ENCODE measurements around the gene ADARB2. TPM values are rescaled to one million over a fixed set of nuclear protein-coding genes. Genes with fewer than 3 reads are reported as not detected.

The ADARB2 gene
- polyA plus RNA-seq, 1 of the 3 experiments (the other 2 are of a cell fraction), result not detected

- DNase-seq, result no peak
- POLR2A ChIA-PET, result no interaction called here
- no peaks in the 10 kb centered on the region for H3K27me3 ChIP-seq (ENCODE audit: insufficient read depth)
Observed at GRCh38 chr10:1187855-1188557, 549.3 kb downstream of the ADARB2 start.

DNA sequence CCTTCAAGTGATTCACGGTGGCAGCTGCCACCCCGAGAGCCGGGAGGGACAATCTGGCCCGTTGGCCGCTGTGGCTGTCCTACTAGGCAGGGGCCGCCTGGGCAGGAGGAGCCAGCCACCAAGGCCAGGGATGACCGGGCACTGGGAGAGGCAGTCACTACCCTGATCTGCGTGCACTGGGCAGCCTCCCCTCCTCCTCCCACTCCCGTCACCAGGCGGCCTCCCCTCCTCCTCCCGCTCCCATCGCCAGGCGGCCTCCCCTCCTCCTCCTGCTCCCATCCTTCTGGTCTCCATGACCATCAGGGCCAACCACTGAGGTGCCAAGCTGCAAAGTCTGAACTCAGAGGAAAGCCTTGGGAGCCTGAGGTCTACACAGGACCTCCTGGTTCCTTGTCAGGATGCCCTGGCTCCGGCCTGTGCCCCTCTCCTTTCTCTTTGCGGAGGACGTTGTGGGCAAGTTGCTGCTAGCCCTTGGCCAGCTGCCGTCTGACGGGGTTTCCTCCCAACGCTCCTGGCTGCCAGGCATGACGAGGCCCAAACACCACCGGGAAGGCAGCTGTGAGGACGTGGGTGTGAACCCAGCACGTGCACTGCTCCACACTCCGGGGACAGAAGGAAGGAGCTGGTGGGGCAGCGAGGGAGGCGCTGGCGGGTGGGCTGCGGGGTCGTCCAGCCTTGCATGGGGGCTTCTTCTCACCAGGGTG, 550.0 kb downstream of the ADARB2 start:
- DNase-seq, result no peak
- 68% methylated on average over 18 of the region's 29 CpGs for WGBS (ENCODE audit: low lambda C conversion rate)

More at GRCh38 chr10:1187855-1188557, 549.3 kb downstream of the ADARB2 start:
- no peak overlapping the region for H3K4me2 ChIP-seq
- peaks cover 0 to 12% of the 10 kb centered on the region in 2 experiments; a peak in 1 of 4 replicates for H3K4me1 ChIP-seq (ENCODE audit: control insufficient read depth in 1 of 2, insufficient read depth in 2 of 2, low read depth in 1 of 2, low read length in 1 of 2)
- no peaks in the 10 kb centered on the region for H4K20me1 ChIP-seq (ENCODE audit: insufficient read depth)
- H3F3A ChIP-seq (replicated peaks; ENCODE audit: insufficient read depth), result no peaks in the 10 kb centered on the region
- H3K9ac ChIP-seq, result no peak overlapping the region
- no peaks in the 10 kb centered on the region for H3K36me3 ChIP-seq (replicated peaks in 1 of 2; ENCODE audit: control insufficient read depth in 1 of 2, insufficient read depth in 2 of 2, low read length in 1 of 2)
- H3K4me3 ChIP-seq (ENCODE audit: low read depth in 2 of 2, low read length in 1 of 2), result no peak overlapping the region
- no peaks in the 10 kb centered on the region for H3K9me2 ChIP-seq
- WGBS (ENCODE audit: low lambda C conversion rate), result 40% methylated on average over 11 of the region's 11 CpGs
- no peaks in the 10 kb centered on the region for H3K9me3 ChIP-seq
- CTCF ChIA-PET, result no interaction called here
- TF ChIP-seq ELF1 (IDR thresholded peaks at IDR 0.05), result no peak
- no peak for TF ChIP-seq REST (IDR thresholded peaks at IDR 0.05; ENCODE audit: low read depth, low read length)
- no peak for TF ChIP-seq JUND (IDR thresholded peaks at IDR 0.05)
- no peak for TF ChIP-seq MEF2A (IDR thresholded peaks at IDR 0.05; ENCODE audit: borderline replicate concordance, low read depth)
- TF ChIP-seq TEAD4 (IDR thresholded peaks at IDR 0.05; ENCODE audit: borderline replicate concordance, insufficient read depth), result no peak
- no peak for TF ChIP-seq FOXJ3 (CRISPR knock-in tag; IDR thresholded peaks at IDR 0.05)
- no peak for TF ChIP-seq RFX5 (IDR thresholded peaks at IDR 0.05; ENCODE audit: low read length)
- TF ChIP-seq POLR2AphosphoS5 (IDR thresholded peaks at IDR 0.05; ENCODE audit: low read depth, low read length), result no peak
- TF ChIP-seq NFIC (IDR thresholded peaks at IDR 0.05; ENCODE audit: borderline replicate concordance), result no peak
- no peak for TF ChIP-seq SIN3A (IDR thresholded peaks at IDR 0.05; ENCODE audit: borderline replicate concordance, low read depth, low read length)
- no peak for TF ChIP-seq FOXM1 (IDR thresholded peaks at IDR 0.05; ENCODE audit: low read depth)
- H3K79me2 ChIP-seq (ENCODE audit: insufficient read depth), result no peaks in the 10 kb centered on the region
- H3K27ac ChIP-seq (ENCODE audit: low read depth in 2 of 2, low read length in 1 of 2), result no peak overlapping the region
- H2AFZ ChIP-seq (ENCODE audit: low read depth), result no peak overlapping the region

More for the DNA sequence above, 550.0 kb downstream of the ADARB2 start:
- no peaks in the 10 kb centered on the region for H4K20me1 ChIP-seq (ENCODE audit: insufficient read depth)
- no peaks in the 10 kb centered on the region for H3F3A ChIP-seq (replicated peaks; ENCODE audit: insufficient read depth)
- H3K27me3 ChIP-seq (ENCODE audit: insufficient read depth), result no peaks in the 10 kb centered on the region
- H3K9ac ChIP-seq, result no peak overlapping the region
- no peaks in the 10 kb centered on the region for H3K9me3 ChIP-seq
- H3K4me3 ChIP-seq (ENCODE audit: low read depth in 2 of 2, low read length in 1 of 2), result no peak overlapping the region
- no peaks in the 10 kb centered on the region for H3K9me2 ChIP-seq
- no peaks in the 10 kb centered on the region for H3K36me3 ChIP-seq (replicated peaks in 1 of 2; ENCODE audit: control insufficient read depth in 1 of 2, insufficient read depth in 2 of 2, low read length in 1 of 2)
- no peak overlapping the region for H3K4me2 ChIP-seq
- CTCF ChIA-PET, result no interaction called here
- no peaks in the 10 kb centered on the region for H3K79me2 ChIP-seq (ENCODE audit: insufficient read depth)
- TF ChIP-seq, protein P1, sequence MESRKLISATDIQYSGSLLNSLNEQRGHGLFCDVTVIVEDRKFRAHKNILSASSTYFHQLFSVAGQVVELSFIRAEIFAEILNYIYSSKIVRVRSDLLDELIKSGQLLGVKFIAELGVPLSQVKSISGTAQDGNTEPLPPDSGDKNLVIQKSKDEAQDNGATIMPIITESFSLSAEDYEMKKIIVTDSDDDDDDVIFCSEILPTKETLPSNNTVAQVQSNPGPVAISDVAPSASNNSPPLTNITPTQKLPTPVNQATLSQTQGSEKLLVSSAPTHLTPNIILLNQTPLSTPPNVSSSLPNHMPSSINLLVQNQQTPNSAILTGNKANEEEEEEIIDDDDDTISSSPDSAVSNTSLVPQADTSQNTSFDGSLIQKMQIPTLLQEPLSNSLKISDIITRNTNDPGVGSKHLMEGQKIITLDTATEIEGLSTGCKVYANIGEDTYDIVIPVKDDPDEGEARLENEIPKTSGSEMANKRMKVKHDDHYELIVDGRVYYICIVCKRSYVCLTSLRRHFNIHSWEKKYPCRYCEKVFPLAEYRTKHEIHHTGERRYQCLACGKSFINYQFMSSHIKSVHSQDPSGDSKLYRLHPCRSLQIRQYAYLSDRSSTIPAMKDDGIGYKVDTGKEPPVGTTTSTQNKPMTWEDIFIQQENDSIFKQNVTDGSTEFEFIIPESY (IDR thresholded peaks at IDR 0.05; ENCODE audit: borderline replicate concordance, low read depth), result no peak
- no peak for TF ChIP-seq YY1 (IDR thresholded peaks at IDR 0.05; ENCODE audit: low read depth)
- no peak overlapping the region for H3K27ac ChIP-seq (ENCODE audit: low read depth in 2 of 2, low read length in 1 of 2)
- POLR2A ChIA-PET, result no interaction called here
- H3K4me1 ChIP-seq (ENCODE audit: control insufficient read depth in 1 of 2, insufficient read depth in 2 of 2, low read depth in 1 of 2, low read length in 1 of 2), result peaks cover 0 to 12% of the 10 kb centered on the region in 2 experiments; a peak in 1 of 4 replicates
- H2AFZ ChIP-seq (ENCODE audit: low read depth), result no peak overlapping the region
